CMK (cell line): ENCODE data around the gene TRIM41.
"Not testable (repeated sequence)": the region's sequence is repeated elsewhere in the genome, so short reads cannot be mapped to it uniquely, and the experiment has no call there.

Source experiments
- DNase-seq: peaks from one replicate; pipeline ENCODE4 v3.0.0-alpha.2; 2010; ENCODE audit warnings: low read depth

The TRIM41 gene

GRCh38 chr5:181255836-181256578 lies 32.9 kb downstream of the TRIM41 start:
- no peak for DNase-seq

GRCh38 chr5:181258576-181258975 lies 35.5 kb downstream of the TRIM41 start:
- no peak for DNase-seq

- DNase-seq: no peak
Measured at GRCh38 chr5:181259283-181259682, 36.2 kb downstream of the TRIM41 start.

- DNase-seq: no peak
Measured at GRCh38 chr5:181259974-181260719, 37.1 kb downstream of the TRIM41 start.

GRCh38 chr5:181260720-181261319 lies 37.7 kb downstream of the TRIM41 start, which contains the start of gene TRIM52:
Gene TRIM52 (minus strand): TSS chr5:181261143. CDS start chr5:181260813, 330 bp downstream.
- peak; percentile 81 for DNase-seq

- peak; percentile 61 for DNase-seq
Measured at GRCh38 chr5:181261320-181262049, 38.4 kb downstream of the TRIM41 start.

- DNase-seq: no peak
Measured at GRCh38 chr5:181263633-181264032, 40.6 kb downstream of the TRIM41 start.

GRCh38 chr5:181265092-181265671 lies 42.1 kb downstream of the TRIM41 start:
- DNase-seq: no peak

GRCh38 chr5:181267291-181267904 lies 44.3 kb downstream of the TRIM41 start:
- DNase-seq: not testable (repeated sequence)

GRCh38 chr5:181267907-181268306 lies 44.8 kb downstream of the TRIM41 start:
- DNase-seq: not testable (repeated sequence)

- no peak for DNase-seq
Measured at GRCh38 chr5:181271081-181271480, 48.0 kb downstream of the TRIM41 start.

- not testable (repeated sequence) for DNase-seq
Measured at GRCh38 chr5:181273433-181273744, 50.3 kb downstream of the TRIM41 start.

GRCh38 chr5:181280251-181280762 lies 57.2 kb downstream of the TRIM41 start:
- DNase-seq: no peak

GRCh38 chr5:181281077-181281983 lies 58.2 kb downstream of the TRIM41 start:
- peak; percentile 60 for DNase-seq

GRCh38 chr5:181281984-181282316 lies 58.9 kb downstream of the TRIM41 start:
- DNase-seq: no peak

- DNase-seq: not testable (repeated sequence)
Measured at GRCh38 chr5:181282415-181282814, 59.3 kb downstream of the TRIM41 start.

- no peak for DNase-seq
Measured at GRCh38 chr5:181282874-181283273, 59.8 kb downstream of the TRIM41 start.

GRCh38 chr5:181283347-181283746 lies 60.3 kb downstream of the TRIM41 start:
- DNase-seq: no peak

- DNase-seq: not testable (repeated sequence)
Measured at GRCh38 chr5:181283841-181284755, 61.0 kb downstream of the TRIM41 start.
